H1 (cell line): ENCODE measurements around the gene PAQR8. TPM values are rescaled to one million over a fixed set of nuclear protein-coding genes. Genes with fewer than 3 reads are reported as not detected.

Source experiments
- CTCF ChIA-PET: fragments of 300-600 bp; sonication (Branson Sonifier 250); formaldehyde crosslinking; loops from one replicate; lab custom pipeline; 2021; ENCODE audit not compliant: partially characterized antibody; lab: Charles Lee
- POLR2A ChIA-PET: fragments of 300-600 bp; sonication (Branson Sonifier 250); formaldehyde crosslinking; loops from one replicate; lab custom pipeline; 2021; ENCODE audit warnings: inconsistent platforms; ENCODE audit not compliant: partially characterized antibody; lab: Charles Lee
- DNase-seq, 2 experiments: peaks; one replicate each; pipeline versions ENCODE4 v3.0.0 to v3.0.0-alpha.2; 2010 to 2022; ENCODE audit warnings: low spot score in 2 of 2, low read depth in 1 of 2, mixed read lengths in 1 of 2
- FAIRE-seq: peaks from 2 replicates; lab custom pipeline; 2011; peaks lifted over from hg19 to GRCh38; lab: Jason Lieb, UNC
- H2AFZ ChIP-seq: 2 replicates; pipeline ENCODE4 v1.8.1; 2012; ENCODE audit warnings: low read length, inconsistent platforms
- H2AK5ac ChIP-seq: 2 replicates; pipeline ENCODE4 v1.6.1; 2013; ENCODE audit warnings: low read depth, low read length
- H2BK120ac ChIP-seq: replicated peaks from 2 replicates; pipeline ENCODE3; 2013; ENCODE audit warnings: low read depth, low read length, inconsistent platforms
- H2BK12ac ChIP-seq: 2 replicates; pipeline ENCODE4 v1.6.1; 2013; ENCODE audit warnings: low read depth, low read length
- H2BK15ac ChIP-seq: 2 replicates; pipeline ENCODE4 v1.6.1; 2013; ENCODE audit warnings: low read length
- H2BK20ac ChIP-seq: 2 replicates; pipeline ENCODE4 v1.6.1; 2013; ENCODE audit warnings: low read length
- H2BK5ac ChIP-seq: 2 replicates; pipeline ENCODE4 v1.6.1; 2013; ENCODE audit warnings: low read depth, low read length
- H3K14ac ChIP-seq: 2 replicates; pipeline ENCODE4 v1.6.1; 2013; ENCODE audit warnings: inconsistent platforms; ENCODE audit not compliant: insufficient read length
- H3K18ac ChIP-seq: 2 replicates; pipeline ENCODE4 v1.6.1; 2013; ENCODE audit warnings: low read length; ENCODE audit errors: extremely low read depth
- H3K23ac ChIP-seq: 2 replicates; pipeline ENCODE4 v1.6.1; 2013; ENCODE audit warnings: inconsistent platforms; ENCODE audit not compliant: insufficient read length
- H3K23me2 ChIP-seq: 2 replicates; pipeline ENCODE4 v1.6.1; 2013; ENCODE audit warnings: low read depth, low read length
- H3K27ac ChIP-seq: 2 replicates; pipeline ENCODE4 v1.6.1; 2011; ENCODE audit warnings: low read depth, low read length, inconsistent platforms
- H3K27me3 ChIP-seq, 4 experiments: replicated peaks in 1 of 4; 1 replicate in 1 of 4; 2 replicates in 3 of 4; pipeline versions ENCODE4 v1.6.1 to v1.8.1; 2011 to 2013; ENCODE audit warnings: low read length in 3 of 4, mild to moderate bottlenecking in 3 of 4, inconsistent platforms in 2 of 4, mixed read lengths in 2 of 4, moderate library complexity in 1 of 4; ENCODE audit not compliant: control insufficient read depth in 3 of 4, insufficient read depth in 3 of 4; ENCODE audit errors: extremely low read depth in 1 of 4
- H3K36me3 ChIP-seq, 4 experiments: 2 replicates each; pipeline versions ENCODE4 v1.6.1 to v1.8.1; 2011 to 2013; ENCODE audit warnings: mild to moderate bottlenecking in 4 of 4, low read length in 3 of 4, moderate library complexity in 2 of 4, control low read depth in 1 of 4, inconsistent platforms in 1 of 4; ENCODE audit not compliant: insufficient read depth in 4 of 4, control insufficient read depth in 2 of 4
- H3K4ac ChIP-seq: replicated peaks from 2 replicates; pipeline ENCODE3; 2013; ENCODE audit warnings: low read length, low read depth, mixed read lengths, inconsistent platforms; ENCODE audit not compliant: insufficient read length
- H3K4me1 ChIP-seq, 4 experiments: replicated peaks in 1 of 4; 1 replicate in 1 of 4; 2 replicates in 3 of 4; pipeline versions ENCODE4 v1.6.1 to v1.8.1; 2011 to 2013; ENCODE audit warnings: low read length in 3 of 4, inconsistent platforms in 2 of 4, mixed read lengths in 1 of 4; ENCODE audit not compliant: insufficient read depth in 4 of 4, control insufficient read depth in 3 of 4
- H3K4me2 ChIP-seq, 2 experiments: 2 replicates each; pipeline versions ENCODE4 v1.6.1 to v1.8.1; 2011 to 2013; ENCODE audit warnings: low read depth in 2 of 2, low read length in 2 of 2, control low read depth in 1 of 2, inconsistent platforms in 1 of 2, mild to moderate bottlenecking in 1 of 2; ENCODE audit not compliant: insufficient read depth in 1 of 2
- H3K4me3 ChIP-seq, 4 experiments: fragments of 200-600, 300-600 bp in 1 of 4; sonication (generic), shearing (Covaris generic), sonication (Bioruptor Twin) in 1 of 4; 2 replicates each; pipeline versions ENCODE4 v1.5.1 to v1.8.1; 2011 to 2016; ENCODE audit warnings: low read length in 4 of 4, low read depth in 3 of 4, control low read depth in 2 of 4, inconsistent platforms in 2 of 4, mild to moderate bottlenecking in 2 of 4, mixed read lengths in 1 of 4, moderate library complexity in 1 of 4; ENCODE audit not compliant: insufficient read depth in 2 of 4; ENCODE audit errors: extremely low read depth in 1 of 4
- H3K56ac ChIP-seq: replicated peaks from 2 replicates; pipeline ENCODE3; 2013; ENCODE audit warnings: low read depth, mild to moderate bottlenecking, mixed read lengths, low read length, inconsistent platforms; ENCODE audit not compliant: insufficient read length
- H3K79me1 ChIP-seq: 2 replicates; pipeline ENCODE4 v1.6.1; 2013; ENCODE audit warnings: low read depth, low read length, control low read depth
- H3K79me2 ChIP-seq, 2 experiments: 2 replicates each; pipeline versions ENCODE4 v1.6.1 to v1.8.1; 2012 to 2013; ENCODE audit warnings: low read length in 2 of 2, mild to moderate bottlenecking in 2 of 2, inconsistent platforms in 1 of 2; ENCODE audit not compliant: insufficient read depth in 2 of 2, control insufficient read depth in 1 of 2
- H3K9ac ChIP-seq, 4 experiments: replicated peaks in 1 of 4; 1 replicate in 1 of 4; 2 replicates in 3 of 4; pipeline versions ENCODE4 v1.6.1 to v1.8.1; 2011 to 2013; ENCODE audit warnings: low read depth in 3 of 4, low read length in 3 of 4, control low read depth in 2 of 4, mild to moderate bottlenecking in 2 of 4, moderate library complexity in 2 of 4, inconsistent platforms in 1 of 4; ENCODE audit errors: extremely low read depth in 1 of 4
- H3K9me3 ChIP-seq, 2 experiments: 2 replicates each; pipeline versions ENCODE4 v1.6.1 to v1.8.1; 2012 to 2013; ENCODE audit warnings: mild to moderate bottlenecking in 2 of 2, moderate library complexity in 2 of 2, control low read depth in 1 of 2, inconsistent platforms in 1 of 2, low read depth in 1 of 2, low read length in 1 of 2, mixed read lengths in 1 of 2; ENCODE audit not compliant: insufficient read depth in 2 of 2
- H4K20me1 ChIP-seq, 2 experiments: replicated peaks in 1 of 2; 2 replicates each; pipeline versions ENCODE3 to v1.8.1; 2011 to 2013; ENCODE audit warnings: inconsistent platforms in 2 of 2, low read length in 2 of 2, mild to moderate bottlenecking in 1 of 2; ENCODE audit not compliant: insufficient read depth in 2 of 2, control insufficient read depth in 1 of 2
- H4K5ac ChIP-seq: 2 replicates; pipeline ENCODE4 v1.6.1; 2013; ENCODE audit warnings: low read length, low read depth, mixed read lengths, inconsistent platforms; ENCODE audit not compliant: insufficient read length
- H4K8ac ChIP-seq: 2 replicates; pipeline ENCODE4 v1.8.0; 2013; ENCODE audit warnings: mild to moderate bottlenecking, moderate library complexity, low read length, inconsistent platforms; ENCODE audit not compliant: insufficient read depth; ENCODE audit errors: extremely low read depth
- H4K91ac ChIP-seq: replicated peaks from 2 replicates; pipeline ENCODE3; 2013; ENCODE audit warnings: low read length, mixed read lengths, inconsistent platforms; ENCODE audit not compliant: insufficient read length
- CEBPB ChIP-seq: IDR thresholded peaks from 2 replicates; pipeline ENCODE4 v1.6.1; 2012; ENCODE audit warnings: low read depth, low read length
- EP300 ChIP-seq, 2 experiments: IDR thresholded peaks; 1 replicate in 1 of 2; 2 replicates in 1 of 2; pipeline ENCODE4 v1.6.1; 2011 to 2012; ENCODE audit warnings: low read depth in 2 of 2, low read length in 2 of 2, mild to moderate bottlenecking in 2 of 2, borderline replicate concordance in 1 of 2, inconsistent platforms in 1 of 2, moderate library complexity in 1 of 2
- KDM4A ChIP-seq: IDR thresholded peaks from one replicate; pipeline ENCODE4 v1.7.1; 2012; ENCODE audit warnings: low read depth, mild to moderate bottlenecking, moderate library complexity, low read length, inconsistent platforms; ENCODE audit not compliant: severe bottlenecking
- POLR2AphosphoS5 ChIP-seq: IDR thresholded peaks from 2 replicates; pipeline ENCODE4 v1.6.1; 2011; ENCODE audit warnings: low read depth, low read length
- RAD21 ChIP-seq, 2 experiments: IDR thresholded peaks in 1 of 2; conservative IDR thresholded peaks in 1 of 2; 2 replicates each; pipeline ENCODE4 v1.6.1; 2011; ENCODE audit warnings: low read depth in 2 of 2, low read length in 2 of 2, improper control_type of control experiment in 1 of 2, inconsistent platforms in 1 of 2, mild to moderate bottlenecking in 1 of 2, moderate library complexity in 1 of 2
- SAP30 ChIP-seq: fragments of 300-600 bp; sonication (generic); IDR thresholded peaks from 2 replicates; pipeline ENCODE4 v1.7.1; 2012; ENCODE audit warnings: low read length, moderate library complexity, mild to moderate bottlenecking, inconsistent platforms; ENCODE audit not compliant: insufficient read depth, insufficient replicate concordance
- SIRT6 ChIP-seq: IDR thresholded peaks from one replicate; pipeline ENCODE4 v1.7.1; 2012; ENCODE audit warnings: low read length, inconsistent platforms
- SP4 ChIP-seq: IDR thresholded peaks from 2 replicates; pipeline ENCODE4 v1.6.1; 2012; ENCODE audit warnings: low read length, inconsistent platforms
- TAF1 ChIP-seq: IDR thresholded peaks from 2 replicates; pipeline ENCODE4 v1.6.1; 2011; ENCODE audit warnings: mild to moderate bottlenecking, low read depth, low read length
- YY1 ChIP-seq: IDR thresholded peaks from 2 replicates; pipeline ENCODE4 v1.6.1; 2011; ENCODE audit warnings: low read depth, mild to moderate bottlenecking, low read length
- ZNF274 ChIP-seq: IDR thresholded peaks from 2 replicates; pipeline ENCODE4 v1.7.0; 2012; ENCODE audit warnings: low read length, borderline replicate concordance; ENCODE audit errors: extremely low read depth
- WGBS, 2 experiments: shearing (Covaris generic) in 1 of 2; methylation state at CpG; one replicate each; pipeline versions ENCODE4 v1.1.6 to v1.1.7; 2013 to 2015; ENCODE audit warnings: low lambda C conversion rate in 2 of 2, mixed read lengths in 2 of 2, inconsistent platforms in 1 of 2, low coverage in 1 of 2, missing lambda C conversion rate in 1 of 2; ENCODE audit not compliant: insufficient replicate concordance in 2 of 2, insufficient coverage in 1 of 2, insufficient read length in 1 of 2; ENCODE audit errors: extremely low coverage in 1 of 2, missing lambda C conversion rate in 1 of 2; 5-methylcytosine and 5-hydroxymethylcytosine counted together
- polyA plus RNA-seq, 7 experiments: library from polyadenylated mRNA; depleted of rRNA in 3 of 7; stranded (reverse) in 5 of 7; unstranded in 2 of 7; fragments of >200 nt in 5 of 7; fragments of 200-250 nt in 2 of 7; gene quantifications; 1 replicate in 5 of 7; 2 replicates in 1 of 7; 4 replicates in 1 of 7; pipeline versions ENCODE4 v1.2.1 to v1.2.3, GENCODE V29; 2011 to 2013; ENCODE audit warnings: missing spikeins in 2 of 7, mixed read lengths in 2 of 7
- total RNA-seq: library from RNA; stranded (reverse); fragmentation: NEBNext Ultra II Directional; extraction: Animal tissue kit (Norgen Biotek cat#: 25700); gene quantifications from 2 replicates; pipeline ENCODE4 v1.2.1, GENCODE V29; 2021

The PAQR8 gene
- total and polyA plus RNA-seq, 2 of the 8 experiments (the other 6 are each of a cell fraction or from before 2014, with no cell fraction given) = 7.6 to 9.6 TPM

- Histone ChIP-seq H4K20me1 (no peaks in the 10 kb centered on the region), H3K36me3 (no peaks in the 10 kb centered on the region), H3K27ac (no peak overlapping the region), H4K91ac (no peak overlapping the region), H3K4me1 (peaks cover 0 to 3% (median 0%) of the 10 kb centered on the region in 4 experiments; a peak in 1 of 7 replicates), H3K79me1 (no peaks in the 10 kb centered on the region), H2BK15ac (no peak overlapping the region), H2BK120ac (no peak overlapping the region), H4K8ac (no peak overlapping the region), H3K4me2 (no peak overlapping the region), H2AFZ (no peak overlapping the region), H4K5ac (no peak overlapping the region), H3K56ac (no peak overlapping the region), H2BK5ac (no peak overlapping the region), H2BK12ac (no peak overlapping the region), H3K4ac (no peak overlapping the region), H3K9me3 (no peaks in the 10 kb centered on the region), H3K27me3 (no peaks in the 10 kb centered on the region; a peak in 2 of 7 replicates), H3K18ac (no peak overlapping the region), H3K79me2 (no peaks in the 10 kb centered on the region), H3K23ac (no peak overlapping the region), H3K4me3 (no peak overlapping the region), H3K9ac (no peak overlapping the region), H2BK20ac (no peak overlapping the region), H3K14ac (no peak overlapping the region), H3K23me2 (no peaks in the 10 kb centered on the region), H2AK5ac (no peak overlapping the region)
- no peak for DNase-seq
- CTCF ChIA-PET = interaction anchor here (1.1 to 1.2 kb wide), 2 partner anchors 14 to 67 kb away, joined by 3 read pairs; no protein-coding TSS in a partner anchor
- FAIRE-seq = no peak
- WGBS, 2 experiments = 80% methylated on average over 2 of the region's 2 CpGs; no CpG with 5 or more reads in 1 of the 2 experiments
- TF ChIP-seq SAP30 = no peak
- no peak for TF ChIP-seq EP300 (IDR thresholded peaks at IDR 0.05; ENCODE audit: borderline replicate concordance in 1 of 2, low read depth in 2 of 2, low read length in 2 of 2)
- TF ChIP-seq YY1 = no peak
- no peak for TF ChIP-seq TAF1
- no peak for TF ChIP-seq RAD21 (IDR thresholded peaks at IDR 0.05 in 1 of 2, conservative IDR thresholded peaks at IDR 0.05 in 1 of 2; ENCODE audit: low read depth in 2 of 2, low read length in 2 of 2)
- no peak for TF ChIP-seq SIRT6
- TF ChIP-seq POLR2AphosphoS5 = no peak
- TF ChIP-seq ZNF274 = no peak
- no peak for TF ChIP-seq KDM4A
- no peak for TF ChIP-seq SP4
- no peak for TF ChIP-seq CEBPB
- POLR2A ChIA-PET = interaction anchor here (2.0 kb wide), 1 partner anchor 15 kb away, joined by 5 read pairs; no protein-coding TSS in a partner anchor
These were observed 5.9 kb upstream of the PAQR8 start for GRCh38 chr6:52356017-52356416.
